ENCODE measurements around the gene MYH10. TPM values are rescaled to one million over a fixed set of nuclear protein-coding genes. Genes with fewer than 3 reads are reported as not detected.

Gene MYH10
- total and polyA plus RNA-seq, 9 of the 15 experiments (the other 6 are each of a cell fraction or from before 2014, with no cell fraction given), result 16.3 to 95.3 (median 39.7) TPM

GRCh38 chr17:8658810-8659209 is 28.3 kb upstream of the MYH10 start (continued):
- no peak for TF ChIP-seq HSF4 (CRISPR knock-in tag; IDR thresholded peaks at IDR 0.05; ENCODE audit: borderline replicate concordance)
- TF ChIP-seq GATA2 (CRISPR knock-in tag; IDR thresholded peaks at IDR 0.05), result no peak
- TF ChIP-seq MIER1 (IDR thresholded peaks at IDR 0.05; ENCODE audit: low read depth), result no peak
- TF ChIP-seq, protein P1, sequence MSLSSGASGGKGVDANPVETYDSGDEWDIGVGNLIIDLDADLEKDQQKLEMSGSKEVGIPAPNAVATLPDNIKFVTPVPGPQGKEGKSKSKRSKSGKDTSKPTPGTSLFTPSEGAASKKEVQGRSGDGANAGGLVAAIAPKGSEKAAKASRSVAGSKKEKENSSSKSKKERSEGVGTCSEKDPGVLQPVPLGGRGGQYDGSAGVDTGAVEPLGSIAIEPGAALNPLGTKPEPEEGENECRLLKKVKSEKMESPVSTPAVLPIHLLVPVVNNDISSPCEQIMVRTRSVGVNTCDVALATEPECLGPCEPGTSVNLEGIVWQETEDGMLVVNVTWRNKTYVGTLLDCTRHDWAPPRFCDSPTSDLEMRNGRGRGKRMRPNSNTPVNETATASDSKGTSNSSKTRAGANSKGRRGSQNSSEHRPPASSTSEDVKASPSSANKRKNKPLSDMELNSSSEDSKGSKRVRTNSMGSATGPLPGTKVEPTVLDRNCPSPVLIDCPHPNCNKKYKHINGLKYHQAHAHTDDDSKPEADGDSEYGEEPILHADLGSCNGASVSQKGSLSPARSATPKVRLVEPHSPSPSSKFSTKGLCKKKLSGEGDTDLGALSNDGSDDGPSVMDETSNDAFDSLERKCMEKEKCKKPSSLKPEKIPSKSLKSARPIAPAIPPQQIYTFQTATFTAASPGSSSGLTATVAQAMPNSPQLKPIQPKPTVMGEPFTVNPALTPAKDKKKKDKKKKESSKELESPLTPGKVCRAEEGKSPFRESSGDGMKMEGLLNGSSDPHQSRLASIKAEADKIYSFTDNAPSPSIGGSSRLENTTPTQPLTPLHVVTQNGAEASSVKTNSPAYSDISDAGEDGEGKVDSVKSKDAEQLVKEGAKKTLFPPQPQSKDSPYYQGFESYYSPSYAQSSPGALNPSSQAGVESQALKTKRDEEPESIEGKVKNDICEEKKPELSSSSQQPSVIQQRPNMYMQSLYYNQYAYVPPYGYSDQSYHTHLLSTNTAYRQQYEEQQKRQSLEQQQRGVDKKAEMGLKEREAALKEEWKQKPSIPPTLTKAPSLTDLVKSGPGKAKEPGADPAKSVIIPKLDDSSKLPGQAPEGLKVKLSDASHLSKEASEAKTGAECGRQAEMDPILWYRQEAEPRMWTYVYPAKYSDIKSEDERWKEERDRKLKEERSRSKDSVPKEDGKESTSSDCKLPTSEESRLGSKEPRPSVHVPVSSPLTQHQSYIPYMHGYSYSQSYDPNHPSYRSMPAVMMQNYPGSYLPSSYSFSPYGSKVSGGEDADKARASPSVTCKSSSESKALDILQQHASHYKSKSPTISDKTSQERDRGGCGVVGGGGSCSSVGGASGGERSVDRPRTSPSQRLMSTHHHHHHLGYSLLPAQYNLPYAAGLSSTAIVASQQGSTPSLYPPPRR (CRISPR knock-in tag; IDR thresholded peaks at IDR 0.05; ENCODE audit: borderline replicate concordance), result no peak
- TF ChIP-seq, protein P2, sequence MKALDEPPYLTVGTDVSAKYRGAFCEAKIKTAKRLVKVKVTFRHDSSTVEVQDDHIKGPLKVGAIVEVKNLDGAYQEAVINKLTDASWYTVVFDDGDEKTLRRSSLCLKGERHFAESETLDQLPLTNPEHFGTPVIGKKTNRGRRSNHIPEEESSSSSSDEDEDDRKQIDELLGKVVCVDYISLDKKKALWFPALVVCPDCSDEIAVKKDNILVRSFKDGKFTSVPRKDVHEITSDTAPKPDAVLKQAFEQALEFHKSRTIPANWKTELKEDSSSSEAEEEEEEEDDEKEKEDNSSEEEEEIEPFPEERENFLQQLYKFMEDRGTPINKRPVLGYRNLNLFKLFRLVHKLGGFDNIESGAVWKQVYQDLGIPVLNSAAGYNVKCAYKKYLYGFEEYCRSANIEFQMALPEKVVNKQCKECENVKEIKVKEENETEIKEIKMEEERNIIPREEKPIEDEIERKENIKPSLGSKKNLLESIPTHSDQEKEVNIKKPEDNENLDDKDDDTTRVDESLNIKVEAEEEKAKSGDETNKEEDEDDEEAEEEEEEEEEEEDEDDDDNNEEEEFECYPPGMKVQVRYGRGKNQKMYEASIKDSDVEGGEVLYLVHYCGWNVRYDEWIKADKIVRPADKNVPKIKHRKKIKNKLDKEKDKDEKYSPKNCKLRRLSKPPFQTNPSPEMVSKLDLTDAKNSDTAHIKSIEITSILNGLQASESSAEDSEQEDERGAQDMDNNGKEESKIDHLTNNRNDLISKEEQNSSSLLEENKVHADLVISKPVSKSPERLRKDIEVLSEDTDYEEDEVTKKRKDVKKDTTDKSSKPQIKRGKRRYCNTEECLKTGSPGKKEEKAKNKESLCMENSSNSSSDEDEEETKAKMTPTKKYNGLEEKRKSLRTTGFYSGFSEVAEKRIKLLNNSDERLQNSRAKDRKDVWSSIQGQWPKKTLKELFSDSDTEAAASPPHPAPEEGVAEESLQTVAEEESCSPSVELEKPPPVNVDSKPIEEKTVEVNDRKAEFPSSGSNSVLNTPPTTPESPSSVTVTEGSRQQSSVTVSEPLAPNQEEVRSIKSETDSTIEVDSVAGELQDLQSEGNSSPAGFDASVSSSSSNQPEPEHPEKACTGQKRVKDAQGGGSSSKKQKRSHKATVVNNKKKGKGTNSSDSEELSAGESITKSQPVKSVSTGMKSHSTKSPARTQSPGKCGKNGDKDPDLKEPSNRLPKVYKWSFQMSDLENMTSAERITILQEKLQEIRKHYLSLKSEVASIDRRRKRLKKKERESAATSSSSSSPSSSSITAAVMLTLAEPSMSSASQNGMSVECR (CRISPR knock-in tag; IDR thresholded peaks at IDR 0.05), result no peak
- TF ChIP-seq, protein P3, sequence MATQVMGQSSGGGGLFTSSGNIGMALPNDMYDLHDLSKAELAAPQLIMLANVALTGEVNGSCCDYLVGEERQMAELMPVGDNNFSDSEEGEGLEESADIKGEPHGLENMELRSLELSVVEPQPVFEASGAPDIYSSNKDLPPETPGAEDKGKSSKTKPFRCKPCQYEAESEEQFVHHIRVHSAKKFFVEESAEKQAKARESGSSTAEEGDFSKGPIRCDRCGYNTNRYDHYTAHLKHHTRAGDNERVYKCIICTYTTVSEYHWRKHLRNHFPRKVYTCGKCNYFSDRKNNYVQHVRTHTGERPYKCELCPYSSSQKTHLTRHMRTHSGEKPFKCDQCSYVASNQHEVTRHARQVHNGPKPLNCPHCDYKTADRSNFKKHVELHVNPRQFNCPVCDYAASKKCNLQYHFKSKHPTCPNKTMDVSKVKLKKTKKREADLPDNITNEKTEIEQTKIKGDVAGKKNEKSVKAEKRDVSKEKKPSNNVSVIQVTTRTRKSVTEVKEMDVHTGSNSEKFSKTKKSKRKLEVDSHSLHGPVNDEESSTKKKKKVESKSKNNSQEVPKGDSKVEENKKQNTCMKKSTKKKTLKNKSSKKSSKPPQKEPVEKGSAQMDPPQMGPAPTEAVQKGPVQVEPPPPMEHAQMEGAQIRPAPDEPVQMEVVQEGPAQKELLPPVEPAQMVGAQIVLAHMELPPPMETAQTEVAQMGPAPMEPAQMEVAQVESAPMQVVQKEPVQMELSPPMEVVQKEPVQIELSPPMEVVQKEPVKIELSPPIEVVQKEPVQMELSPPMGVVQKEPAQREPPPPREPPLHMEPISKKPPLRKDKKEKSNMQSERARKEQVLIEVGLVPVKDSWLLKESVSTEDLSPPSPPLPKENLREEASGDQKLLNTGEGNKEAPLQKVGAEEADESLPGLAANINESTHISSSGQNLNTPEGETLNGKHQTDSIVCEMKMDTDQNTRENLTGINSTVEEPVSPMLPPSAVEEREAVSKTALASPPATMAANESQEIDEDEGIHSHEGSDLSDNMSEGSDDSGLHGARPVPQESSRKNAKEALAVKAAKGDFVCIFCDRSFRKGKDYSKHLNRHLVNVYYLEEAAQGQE (IDR thresholded peaks at IDR 0.05; ENCODE audit: borderline replicate concordance), result no peak
- TF ChIP-seq, protein P3 (CRISPR knock-in tag; IDR thresholded peaks at IDR 0.05; ENCODE audit: low read depth), result no peak

Data from K562 (cell line).